HG03175 (cell line): ENCODE data around the gene COL8A1.
"Not testable (repeated sequence)": the region's sequence is repeated elsewhere in the genome, so short reads cannot be mapped to it uniquely, and the experiment has no call there.

Experiments used
- ATAC-seq: cut with Tn5 transposase; IDR thresholded peaks from one replicate; pipeline ENCODE4 v1.9.1; 2021; ENCODE audit warnings: mild to moderate bottlenecking, moderate library complexity; ENCODE audit not compliant: unreplicated experiment

Gene COL8A1

GRCh38 chr3:99836681-99837080 lies 198.3 kb downstream of the COL8A1 start:
- ATAC-seq = no peak

DNA sequence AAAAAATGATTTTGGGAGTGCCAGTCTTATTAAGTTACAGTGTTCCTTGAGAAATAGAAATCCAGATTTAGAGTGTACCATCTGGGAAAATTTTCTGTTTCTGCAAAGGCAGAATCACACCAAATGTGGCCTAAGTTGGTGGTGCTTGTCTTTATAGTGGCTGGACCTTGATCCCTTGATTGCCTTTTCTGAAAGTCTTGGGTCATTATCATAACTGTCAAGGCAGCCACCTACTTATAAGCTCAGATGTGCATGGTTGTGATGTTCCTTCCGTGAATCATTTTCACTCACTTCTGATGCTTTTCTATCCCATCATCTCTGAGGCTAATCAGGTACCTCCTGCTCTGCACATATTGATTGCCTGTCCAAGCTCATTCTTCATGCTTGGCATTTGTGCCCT lies 199.3 kb downstream of the COL8A1 start:
- no peak for ATAC-seq

GRCh38 chr3:99838755-99839154 lies 200.4 kb downstream of the COL8A1 start:
- ATAC-seq = no peak

DNA sequence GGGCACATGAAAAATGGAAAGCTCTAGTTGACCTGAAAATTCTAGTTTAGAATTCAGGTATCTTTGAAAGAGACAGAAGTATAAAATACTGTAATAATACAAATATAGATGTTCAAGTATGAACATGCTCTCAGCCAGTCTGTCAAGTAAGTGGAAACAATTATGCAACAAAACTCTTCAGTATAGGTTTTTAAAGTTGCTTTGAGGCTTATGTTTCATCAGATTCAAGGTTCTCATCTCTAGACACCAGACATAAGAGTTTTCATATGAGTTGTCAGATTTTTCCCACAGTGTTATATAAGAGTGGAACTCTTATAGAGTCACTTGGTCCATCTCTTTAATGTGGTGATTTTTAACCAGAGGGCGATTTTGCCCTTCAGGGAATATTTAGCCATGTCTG lies 201.2 kb downstream of the COL8A1 start:
- no peak for ATAC-seq

GRCh38 chr3:99841949-99842348 lies 203.6 kb downstream of the COL8A1 start:
- ATAC-seq = not testable (repeated sequence)

DNA sequence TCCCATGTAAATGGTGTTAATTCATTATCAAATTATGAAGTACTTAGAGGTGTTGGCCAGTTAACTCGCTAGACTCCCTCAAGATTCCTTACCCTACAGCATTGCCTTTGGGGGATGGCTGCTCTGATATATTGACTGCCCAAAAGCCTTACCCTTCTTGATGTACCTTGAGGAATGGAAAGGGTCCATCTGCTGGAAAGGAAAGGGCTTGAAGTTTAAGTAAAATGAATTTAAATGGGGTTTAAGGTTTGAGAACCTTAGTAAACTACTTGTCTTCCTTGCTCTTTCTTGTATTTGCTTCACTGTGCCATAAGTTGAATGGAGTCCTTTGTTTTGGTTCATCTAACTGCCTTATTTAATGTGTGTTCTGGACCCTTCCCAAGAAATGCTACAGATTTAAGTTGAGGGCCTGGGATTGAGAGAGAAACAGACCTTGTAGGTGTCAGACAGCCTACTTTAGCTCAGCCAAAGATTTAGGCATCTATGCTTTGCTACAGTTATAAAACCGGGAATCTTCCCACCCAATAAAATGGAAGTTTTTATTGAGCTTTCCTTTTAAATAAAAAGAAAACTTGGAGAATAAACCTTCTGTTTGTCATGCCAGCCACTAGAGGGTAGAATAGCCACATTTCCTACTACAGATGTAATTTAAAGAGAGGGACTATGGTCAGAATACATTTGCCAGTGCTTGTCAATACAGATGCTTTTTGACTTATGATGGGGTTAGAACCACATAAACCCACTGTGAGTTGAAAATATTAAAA lies 204.6 kb downstream of the COL8A1 start:
- ATAC-seq = peak; percentile 74

GRCh38 chr3:99843590-99844258 lies 205.3 kb downstream of the COL8A1 start:
- ATAC-seq = peak; percentile 22

DNA sequence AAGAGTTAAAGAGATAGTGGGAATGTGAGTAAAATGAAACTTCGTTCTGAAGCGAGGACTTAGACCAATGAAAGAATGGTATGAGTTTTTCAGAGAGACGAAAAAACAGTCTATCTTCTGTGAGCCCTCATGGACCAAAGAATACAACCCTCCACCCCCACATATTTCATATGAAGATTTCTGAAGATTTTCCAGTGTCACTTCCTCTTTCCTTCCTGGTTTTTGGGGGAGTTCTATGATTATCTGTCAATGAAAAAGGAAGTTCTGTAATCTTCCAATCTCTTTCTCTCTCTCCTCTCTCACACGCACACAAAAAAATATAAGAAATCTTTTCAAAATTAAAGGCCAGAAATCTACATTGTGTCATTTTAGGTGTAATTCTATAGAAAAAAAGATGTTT lies 206.9 kb downstream of the COL8A1 start:
- no peak for ATAC-seq

DNA sequence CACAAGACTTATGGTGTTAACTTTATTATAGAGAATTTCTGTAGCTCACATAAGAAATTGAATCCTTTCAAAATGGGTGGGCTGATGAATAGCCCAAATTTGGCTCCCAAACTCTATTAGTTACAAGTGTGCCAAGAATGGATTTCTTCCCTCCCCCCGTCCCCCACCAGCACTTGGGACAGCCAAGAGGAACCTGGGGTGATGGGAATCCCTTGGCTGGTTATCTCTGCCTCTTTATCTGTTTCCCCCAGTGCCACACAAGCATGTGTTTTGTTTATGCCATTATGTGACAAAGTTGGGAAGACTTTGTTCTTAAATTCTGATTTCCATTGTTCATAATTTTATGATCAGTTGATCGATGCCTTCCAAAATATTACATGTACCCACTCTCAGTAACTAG lies 207.6 kb downstream of the COL8A1 start:
- no peak for ATAC-seq

- ATAC-seq = no peak
Observed at GRCh38 chr3:99846477-99847160, 208.2 kb downstream of the COL8A1 start.

- no peak for ATAC-seq
Observed at GRCh38 chr3:99848433-99848832, 210.0 kb downstream of the COL8A1 start.
